Natural killer cell treated with Interleukin-12 subunit alpha and Interleukin-12 subunit beta and Interleukin-15 and Interleukin-18, amount 100 ng/mL, for 72 hours (primary cell): ENCODE results near the gene ITM2C. TPM values are rescaled to one million over a fixed set of nuclear protein-coding genes. Genes with fewer than 3 reads are reported as not detected.
A peak's percentile ranks its signal among the peaks of the same experiment; 100 is the strongest.

Experiments used
- ATAC-seq, 2 donors: fragments of 150-1000 bp; cut with Tn5 transposase in 1 of 2; sonication (Bioruptor Pico), chemical (Tn5 transposase) in 1 of 2; 2 replicates each; pipeline ENCODE4 v1.10.0; 2021
- DNase-seq: peaks from one replicate; pipeline ENCODE4 v3.0.0; 2022; ENCODE audit warnings: low spot score
- H3K27ac Mint-ChIP-seq, 2 donors: 1 replicate in 1 of 2; 2 replicates in 1 of 2; pipeline ENCODE4 v1.8.0; 2022; ENCODE audit warnings: mixed read lengths in 2 of 2, mild to moderate bottlenecking in 1 of 2, moderate library complexity in 1 of 2
- H3K27me3 Mint-ChIP-seq, 2 donors: 1 replicate in 1 of 2; 2 replicates in 1 of 2; pipeline ENCODE4 v1.8.0; 2022; ENCODE audit warnings: mixed read lengths in 2 of 2
- H3K36me3 Mint-ChIP-seq: one replicate; pipeline ENCODE4 v1.8.0; 2022; ENCODE audit warnings: mixed read lengths
- H3K4me1 Mint-ChIP-seq, 2 donors: 1 replicate in 1 of 2; 2 replicates in 1 of 2; pipeline ENCODE4 v1.8.0; 2022; ENCODE audit warnings: low read depth in 2 of 2, mixed read lengths in 2 of 2, mild to moderate bottlenecking in 1 of 2
- H3K4me3 Mint-ChIP-seq: one replicate; pipeline ENCODE4 v1.8.0; 2022; ENCODE audit warnings: mixed read lengths
- H3K9me3 Mint-ChIP-seq: 2 replicates; pipeline ENCODE4 v1.8.0; 2022; ENCODE audit warnings: mixed read lengths
- total RNA-seq, 2 donors: library from RNA; stranded (reverse); gene quantifications; one replicate each; pipeline ENCODE4 v1.2.3, GENCODE V29; 2022

Gene ITM2C
- total RNA-seq, 2 donors from 2014 or later = 2.7 to 21.7 TPM

- Mint-ChIP-seq H3K4me3 (no peak overlapping the region), H3K27me3 (peaks cover 33 to 48% of the 10 kb centered on the region in 2 donors)
- peak in 1 of 2 donors; percentile 17 for ATAC-seq
Measured at GRCh38 chr2:230829959-230830358, 34.8 kb upstream of the ITM2C start.

DNA sequence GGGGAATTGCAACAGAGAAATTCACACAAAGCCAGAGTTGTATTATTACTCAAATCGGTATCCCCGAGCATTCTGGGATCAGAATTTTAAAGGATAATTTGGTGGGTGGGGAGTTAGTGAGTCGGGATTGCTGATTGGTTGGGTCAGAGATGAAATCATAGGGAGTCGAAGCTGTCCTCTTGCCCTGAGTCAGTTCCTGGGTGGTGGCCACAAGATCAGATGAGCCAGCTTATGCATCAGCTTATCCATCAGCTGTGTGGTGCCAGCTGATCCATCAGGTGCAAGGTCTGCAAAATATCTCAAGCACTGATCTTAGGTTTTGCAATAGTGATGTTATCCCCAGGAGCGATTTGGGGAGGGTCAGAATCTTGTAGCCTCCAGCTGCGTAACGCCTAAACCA lies 34.3 kb upstream of the ITM2C start:
- DNase-seq (no peak), ATAC-seq (no peak)
- no peaks in the 10 kb centered on the region for H3K9me3 Mint-ChIP-seq
- peaks cover 38 to 49% of the 10 kb centered on the region in 2 donors for H3K27me3 Mint-ChIP-seq
- no peak overlapping the region for H3K27ac Mint-ChIP-seq
- no peaks in the 10 kb centered on the region for H3K36me3 Mint-ChIP-seq
- peaks cover 0 to 9% of the 10 kb centered on the region in 2 donors for H3K4me1 Mint-ChIP-seq
- no peak overlapping the region for H3K4me3 Mint-ChIP-seq

More at GRCh38 chr2:230829959-230830358, 34.8 kb upstream of the ITM2C start:
- Mint-ChIP-seq H3K27ac (no peak overlapping the region), H3K4me1 (peaks cover 0 to 9% of the 10 kb centered on the region in 2 donors), H3K9me3 (no peaks in the 10 kb centered on the region), H3K36me3 (no peaks in the 10 kb centered on the region)
- no peak for DNase-seq

DNA sequence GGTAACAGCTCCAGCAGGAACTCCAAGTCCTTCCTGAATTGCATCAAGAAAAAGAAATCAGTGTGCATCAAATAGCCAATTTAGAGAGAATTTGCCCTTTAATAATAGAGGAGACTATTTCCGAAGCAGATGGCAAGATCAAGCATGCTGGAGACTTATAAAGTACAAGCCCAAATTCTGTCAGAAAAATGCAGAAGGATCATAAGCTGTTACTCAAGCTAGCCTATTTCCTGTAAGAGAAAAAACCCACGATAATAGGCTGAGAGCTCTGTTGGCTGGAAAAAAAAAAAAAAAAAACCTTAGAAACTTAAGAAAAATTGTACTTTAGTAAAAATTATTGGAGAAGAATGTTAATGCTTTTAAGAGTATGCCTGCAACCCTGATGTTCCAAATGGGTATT lies 24.4 kb upstream of the ITM2C start:
- Mint-ChIP-seq H3K4me1 (no peaks in the 10 kb centered on the region), H3K9me3 (no peaks in the 10 kb centered on the region), H3K4me3 (no peak overlapping the region), H3K27me3 (peaks cover 31 to 48% of the 10 kb centered on the region in 2 donors), H3K27ac (no peak overlapping the region), H3K36me3 (peaks cover 10% of the 10 kb centered on the region)
- no peak for DNase-seq
- no peak for ATAC-seq

- DNase-seq = no peak
- Mint-ChIP-seq H3K9me3 (no peaks in the 10 kb centered on the region), H3K4me3 (no peak overlapping the region), H3K4me1 (no peaks in the 10 kb centered on the region), H3K36me3 (peaks cover 10% of the 10 kb centered on the region), H3K27me3 (peaks cover 42 to 67% of the 10 kb centered on the region in 2 donors), H3K27ac (no peak overlapping the region)
- ATAC-seq = no peak
Measured at GRCh38 chr2:230842473-230842872, 22.3 kb upstream of the ITM2C start.

DNA sequence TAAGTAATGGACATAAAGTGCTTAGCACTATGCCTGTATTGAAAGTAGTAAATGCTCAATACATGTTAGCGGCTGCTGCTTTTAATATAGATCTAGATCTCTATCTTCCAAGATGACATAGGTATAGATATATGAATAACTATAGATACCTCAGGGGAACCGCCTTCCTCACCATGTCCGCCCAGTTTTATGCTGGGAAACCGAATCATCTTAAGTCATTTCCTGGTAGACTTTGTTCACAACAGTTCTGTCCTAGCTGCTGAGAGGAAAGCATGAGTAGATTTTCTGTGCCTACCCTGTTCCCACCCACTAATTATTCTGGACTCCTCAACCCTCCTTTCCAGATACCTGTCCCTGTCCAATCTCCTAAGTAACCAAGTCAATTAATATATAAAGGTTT lies 21.6 kb upstream of the ITM2C start:
- H3K4me1 Mint-ChIP-seq = peaks cover 0 to 3% of the 10 kb centered on the region in 2 donors
- H3K27me3 Mint-ChIP-seq = peaks cover 46 to 71% of the 10 kb centered on the region in 2 donors
- no peak for DNase-seq
- no peak overlapping the region for H3K27ac Mint-ChIP-seq
- H3K36me3 Mint-ChIP-seq = peaks cover 10% of the 10 kb centered on the region
- no peaks in the 10 kb centered on the region for H3K9me3 Mint-ChIP-seq
- no peak overlapping the region for H3K4me3 Mint-ChIP-seq
- ATAC-seq = no peak

- no peaks in the 10 kb centered on the region for H3K9me3 Mint-ChIP-seq
- peak overlapping the region in 1 of 2 donors; percentile 13 for H3K27ac Mint-ChIP-seq
- ATAC-seq (no peak), DNase-seq (no peak)
- H3K4me1 Mint-ChIP-seq = peaks cover 2 to 9% of the 10 kb centered on the region in 2 donors
- H3K36me3 Mint-ChIP-seq = no peaks in the 10 kb centered on the region
- H3K27me3 Mint-ChIP-seq = peaks cover 56 to 83% of the 10 kb centered on the region in 2 donors
- no peak overlapping the region for H3K4me3 Mint-ChIP-seq
Measured at GRCh38 chr2:230846360-230846759, 18.4 kb upstream of the ITM2C start.

DNA sequence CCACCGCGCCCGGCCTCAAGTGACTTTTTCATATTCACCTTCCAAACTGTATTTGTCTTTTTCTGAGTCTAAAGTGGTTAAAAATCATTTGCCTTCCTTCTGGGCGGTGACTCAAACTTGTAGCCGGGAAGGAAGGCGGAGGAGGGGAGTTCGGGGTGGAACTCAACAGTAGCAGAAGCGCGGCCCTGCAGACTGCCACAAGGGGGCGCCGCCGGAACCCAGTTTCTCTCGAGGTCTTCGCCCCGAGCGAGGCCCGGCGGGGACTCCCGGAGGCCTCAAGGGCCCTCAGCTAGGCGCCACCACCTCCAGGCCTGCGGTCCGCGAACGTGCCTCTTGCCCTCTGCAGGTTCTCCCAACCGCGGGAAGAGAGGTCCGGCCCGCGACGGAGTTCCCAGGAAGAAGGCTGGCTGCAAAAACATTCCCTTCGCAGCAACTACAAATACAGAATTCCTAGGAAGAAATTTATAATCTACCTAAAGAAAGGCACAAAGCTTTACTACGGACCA lies 16.8 kb upstream of the ITM2C start:
- peaks cover 2 to 9% of the 10 kb centered on the region in 2 donors for H3K4me1 Mint-ChIP-seq
- H3K27ac Mint-ChIP-seq = peak overlapping the region in 1 of 2 donors; percentile 30
- ATAC-seq (peak; percentile 90), DNase-seq (peak; percentile 87)
- H3K9me3 Mint-ChIP-seq = no peaks in the 10 kb centered on the region
- H3K27me3 Mint-ChIP-seq = peaks cover 49 to 80% of the 10 kb centered on the region in 2 donors
- H3K4me3 Mint-ChIP-seq = no peak overlapping the region
- no peaks in the 10 kb centered on the region for H3K36me3 Mint-ChIP-seq

- no peaks in the 10 kb centered on the region for H3K9me3 Mint-ChIP-seq
- H3K36me3 Mint-ChIP-seq = no peaks in the 10 kb centered on the region
- H3K4me3 Mint-ChIP-seq = peak overlapping the region; percentile 7
- peaks cover 2 to 9% of the 10 kb centered on the region in 2 donors for H3K4me1 Mint-ChIP-seq
- DNase-seq (peak; percentile 79), ATAC-seq (peak; percentile 60 to 72)
- peaks cover 54 to 81% of the 10 kb centered on the region in 2 donors for H3K27me3 Mint-ChIP-seq
- peak overlapping the region in 1 of 2 donors; percentile 40 for H3K27ac Mint-ChIP-seq
Measured at GRCh38 chr2:230849633-230850357, 14.9 kb upstream of the ITM2C start.

GRCh38 chr2:230850358-230850658 lies 14.4 kb upstream of the ITM2C start:
- peak overlapping the region in 1 of 2 donors; percentile 40 for H3K27ac Mint-ChIP-seq
- DNase-seq = no peak
- ATAC-seq = no peak
- H3K36me3 Mint-ChIP-seq = no peaks in the 10 kb centered on the region
- peaks cover 53 to 79% of the 10 kb centered on the region in 2 donors for H3K27me3 Mint-ChIP-seq
- no peaks in the 10 kb centered on the region for H3K9me3 Mint-ChIP-seq
- peaks cover 2 to 9% of the 10 kb centered on the region in 2 donors for H3K4me1 Mint-ChIP-seq
- peak overlapping the region; percentile 7 for H3K4me3 Mint-ChIP-seq

- H3K9me3 Mint-ChIP-seq = no peaks in the 10 kb centered on the region
- ATAC-seq (no peak), DNase-seq (no peak)
- no peaks in the 10 kb centered on the region for H3K36me3 Mint-ChIP-seq
- H3K4me1 Mint-ChIP-seq = peaks cover 2 to 9% of the 10 kb centered on the region in 2 donors
- peaks cover 55 to 79% of the 10 kb centered on the region in 2 donors for H3K27me3 Mint-ChIP-seq
- H3K27ac Mint-ChIP-seq = no peak overlapping the region
- no peak overlapping the region for H3K4me3 Mint-ChIP-seq
Measured at GRCh38 chr2:230852113-230852512, 12.6 kb upstream of the ITM2C start.

GRCh38 chr2:230861552-230862255 lies 3.0 kb upstream of the ITM2C start:
- H3K27me3 Mint-ChIP-seq = peaks cover 46 to 71% of the 10 kb centered on the region in 2 donors
- H3K9me3 Mint-ChIP-seq = no peaks in the 10 kb centered on the region
- H3K27ac Mint-ChIP-seq = peak overlapping the region; percentile 13 to 19
- H3K36me3 Mint-ChIP-seq = no peaks in the 10 kb centered on the region
- ATAC-seq (no peak), DNase-seq (no peak)
- H3K4me3 Mint-ChIP-seq = peak overlapping the region; percentile 26
- peaks cover 20 to 26% of the 10 kb centered on the region in 2 donors for H3K4me1 Mint-ChIP-seq

DNA sequence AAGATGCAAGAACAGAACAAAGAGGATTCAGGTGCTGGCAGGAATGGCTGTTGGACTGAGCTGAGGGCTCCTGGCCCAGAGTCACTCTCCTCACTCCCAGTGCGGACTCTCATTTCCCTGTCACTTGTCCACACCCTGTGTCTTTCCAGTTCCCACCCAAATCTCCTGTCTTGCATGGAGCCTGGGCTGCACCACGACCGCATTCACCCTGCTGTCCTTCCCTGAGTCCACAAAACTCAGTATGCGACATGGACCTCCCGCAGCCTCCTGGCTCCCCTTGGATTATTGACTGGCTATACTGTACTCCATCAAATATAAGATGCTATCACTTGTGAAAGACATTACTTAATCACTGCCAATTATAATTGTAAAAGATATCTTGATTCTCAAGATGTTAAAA lies 2.5 kb upstream of the ITM2C start:
- ATAC-seq = no peak
- H3K27me3 Mint-ChIP-seq = peaks cover 42 to 65% of the 10 kb centered on the region in 2 donors
- H3K36me3 Mint-ChIP-seq = no peaks in the 10 kb centered on the region
- H3K4me3 Mint-ChIP-seq = no peak overlapping the region
- no peak overlapping the region for H3K27ac Mint-ChIP-seq
- H3K9me3 Mint-ChIP-seq = no peaks in the 10 kb centered on the region
- DNase-seq = no peak
- H3K4me1 Mint-ChIP-seq = peaks cover 26 to 32% of the 10 kb centered on the region in 2 donors

- H3K27me3 Mint-ChIP-seq = peaks cover 35 to 57% of the 10 kb centered on the region in 2 donors
- H3K9me3 Mint-ChIP-seq = no peaks in the 10 kb centered on the region
- H3K4me1 Mint-ChIP-seq = peaks cover 26 to 32% of the 10 kb centered on the region in 2 donors
- peak overlapping the region; percentile 90 for H3K4me3 Mint-ChIP-seq
- ATAC-seq = no peak
- H3K36me3 Mint-ChIP-seq = no peaks in the 10 kb centered on the region
- no peak for DNase-seq
- H3K27ac Mint-ChIP-seq = no peak overlapping the region
Measured at GRCh38 chr2:230863031-230863430, 1.7 kb upstream of the ITM2C start.
